Stimulated activated naive CD8-positive, alpha-beta T cell treated with anti-CD3 and anti-CD28 coated beads, Interleukin-15, amount 100 ng/mL, for 72 hours (primary cell): ENCODE measurements around the gene UGT1A6.

Experiments
- ATAC-seq: fragments of 150-1000 bp; cut with Tn5 transposase; 2 replicates; pipeline ENCODE4 v1.10.0; 2021; ENCODE audit warnings: mild to moderate bottlenecking, moderate library complexity
- DNase-seq, 2 donors: peaks; one replicate each; pipeline ENCODE4 v3.0.0; 2021 to 2022
- H3K27ac Mint-ChIP-seq, 2 donors: one replicate each; pipeline ENCODE4 v1.8.0; 2022; ENCODE audit warnings: mild to moderate bottlenecking in 2 of 2, mixed read lengths in 2 of 2, moderate library complexity in 2 of 2
- H3K27me3 Mint-ChIP-seq: one replicate; pipeline ENCODE4 v1.8.0; 2022; ENCODE audit warnings: mixed read lengths
- H3K4me1 Mint-ChIP-seq: one replicate; pipeline ENCODE4 v1.8.0; 2022; ENCODE audit warnings: mild to moderate bottlenecking, mixed read lengths
- H3K4me3 Mint-ChIP-seq, 2 donors: one replicate each; pipeline ENCODE4 v1.8.0; 2022; ENCODE audit warnings: mild to moderate bottlenecking in 2 of 2, mixed read lengths in 2 of 2, moderate library complexity in 1 of 2
- H3K9me3 Mint-ChIP-seq, 2 donors: one replicate each; pipeline ENCODE4 v1.8.0; 2022; ENCODE audit warnings: mixed read lengths in 2 of 2

Gene UGT1A6

GRCh38 chr2:233820774-233821105 lies 128.1 kb downstream of the UGT1A6 start:
- Mint-ChIP-seq H3K9me3 (no peaks in the 10 kb centered on the region), H3K27ac (no peak overlapping the region), H3K4me1 (peaks cover 6% of the 10 kb centered on the region), H3K4me3 (no peak overlapping the region), H3K27me3 (peaks cover 18% of the 10 kb centered on the region)
- DNase-seq = no peak
- no peak for ATAC-seq

GRCh38 chr2:233821196-233821595 lies 128.5 kb downstream of the UGT1A6 start:
- H3K4me1 Mint-ChIP-seq = peaks cover 6% of the 10 kb centered on the region
- no peak overlapping the region for H3K27ac Mint-ChIP-seq
- ATAC-seq (no peak), DNase-seq (no peak)
- H3K9me3 Mint-ChIP-seq = no peaks in the 10 kb centered on the region
- peaks cover 13% of the 10 kb centered on the region for H3K27me3 Mint-ChIP-seq
- no peak overlapping the region for H3K4me3 Mint-ChIP-seq

- DNase-seq (no peak), ATAC-seq (no peak)
- H3K4me1 Mint-ChIP-seq = peaks cover 6% of the 10 kb centered on the region
- no peaks in the 10 kb centered on the region for H3K9me3 Mint-ChIP-seq
- no peak overlapping the region for H3K4me3 Mint-ChIP-seq
- H3K27ac Mint-ChIP-seq = no peak overlapping the region
- peaks cover 8% of the 10 kb centered on the region for H3K27me3 Mint-ChIP-seq
Measured at GRCh38 chr2:233821709-233822100, 129.0 kb downstream of the UGT1A6 start.

GRCh38 chr2:233822101-233822771 lies 129.5 kb downstream of the UGT1A6 start:
- H3K27me3 Mint-ChIP-seq = peaks cover 3% of the 10 kb centered on the region
- no peak for DNase-seq
- no peaks in the 10 kb centered on the region for H3K9me3 Mint-ChIP-seq

More at GRCh38 chr2:233822101-233822771, 129.5 kb downstream of the UGT1A6 start:
- ATAC-seq = no peak
- no peak overlapping the region for H3K4me3 Mint-ChIP-seq
- H3K4me1 Mint-ChIP-seq = peaks cover 2% of the 10 kb centered on the region
- no peak overlapping the region for H3K27ac Mint-ChIP-seq
